GM21825 (cell line): ENCODE results near the gene KCTD21.

Experiments
- ATAC-seq: cut with Tn5 transposase; IDR thresholded peaks from one replicate; pipeline ENCODE4 v1.9.1; 2021; ENCODE audit warnings: mild to moderate bottlenecking, moderate library complexity; ENCODE audit not compliant: unreplicated experiment

Gene KCTD21

DNA sequence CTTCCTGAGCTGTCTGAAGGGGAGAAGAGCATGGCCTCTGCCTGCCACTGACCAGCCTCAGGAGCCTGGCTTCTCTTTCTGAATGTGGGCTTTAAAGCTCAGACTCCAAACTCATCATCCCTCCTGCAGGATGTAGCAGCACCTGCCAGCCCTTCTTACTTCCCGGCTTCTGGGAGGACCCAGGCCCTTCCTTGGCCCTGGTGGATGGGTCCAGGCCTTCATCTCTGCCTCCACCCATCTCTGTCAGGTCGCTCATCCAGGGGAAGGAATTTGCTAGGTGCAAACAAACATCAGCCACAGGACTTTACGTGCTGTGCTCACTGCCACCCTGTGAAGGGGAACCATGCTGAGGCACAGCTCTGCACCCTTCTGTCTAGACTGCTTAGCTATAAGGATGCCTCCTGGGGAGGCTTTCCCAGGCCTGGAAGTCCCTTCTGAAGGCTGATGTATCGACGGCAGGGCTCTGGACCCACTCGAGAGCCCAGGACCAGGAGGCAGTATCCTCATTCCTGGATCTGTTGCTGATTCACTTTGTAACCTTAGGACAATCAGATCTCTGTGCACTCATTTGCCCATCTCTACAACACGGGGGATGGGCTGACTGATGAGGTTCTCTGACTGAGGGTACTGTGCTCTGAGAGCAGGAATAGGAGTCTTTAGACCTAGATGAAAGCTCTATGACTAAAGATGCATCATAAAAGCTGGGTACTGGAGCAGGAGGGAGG, 31.2 kb upstream of the KCTD21 start:
- no peak for ATAC-seq

DNA sequence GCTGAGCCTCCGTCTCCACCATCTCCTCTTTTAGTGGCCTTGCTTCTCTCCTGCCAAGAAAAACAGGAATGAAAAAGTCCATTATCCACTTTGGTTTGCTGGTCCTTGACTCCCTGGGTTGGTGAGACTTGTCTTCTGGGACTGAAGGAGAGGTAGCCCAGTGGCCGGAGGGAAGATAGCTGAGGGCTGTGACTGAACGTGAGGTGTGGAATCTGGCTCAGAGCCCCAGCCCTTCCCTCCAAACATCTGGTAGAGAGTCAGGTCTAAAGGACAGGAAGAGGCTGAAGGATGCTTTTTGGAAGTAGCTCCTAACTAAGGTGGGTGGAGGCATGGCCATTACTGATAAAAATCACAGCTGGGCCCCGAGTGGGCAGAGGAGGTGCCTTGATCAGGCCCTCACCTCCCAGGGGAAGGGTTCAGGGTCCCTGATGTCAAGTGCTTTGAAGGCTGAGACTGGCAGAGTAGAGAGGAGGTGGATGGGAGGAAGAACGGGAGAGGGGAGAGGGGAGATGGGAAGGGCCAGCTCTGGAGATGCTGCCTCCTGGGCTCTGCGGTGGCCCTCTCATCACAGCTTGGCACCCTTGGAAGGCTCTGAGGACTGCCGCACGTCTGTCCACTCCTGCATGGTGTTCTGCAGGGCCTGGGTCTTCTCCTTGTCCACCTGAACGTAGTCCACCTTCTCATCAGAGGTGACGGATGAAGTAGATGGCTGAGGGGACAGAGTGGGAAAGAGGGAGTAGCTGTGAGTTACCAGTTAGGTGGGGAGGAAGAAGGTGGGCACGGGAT, 30.5 kb upstream of the KCTD21 start:
- no peak for ATAC-seq

DNA sequence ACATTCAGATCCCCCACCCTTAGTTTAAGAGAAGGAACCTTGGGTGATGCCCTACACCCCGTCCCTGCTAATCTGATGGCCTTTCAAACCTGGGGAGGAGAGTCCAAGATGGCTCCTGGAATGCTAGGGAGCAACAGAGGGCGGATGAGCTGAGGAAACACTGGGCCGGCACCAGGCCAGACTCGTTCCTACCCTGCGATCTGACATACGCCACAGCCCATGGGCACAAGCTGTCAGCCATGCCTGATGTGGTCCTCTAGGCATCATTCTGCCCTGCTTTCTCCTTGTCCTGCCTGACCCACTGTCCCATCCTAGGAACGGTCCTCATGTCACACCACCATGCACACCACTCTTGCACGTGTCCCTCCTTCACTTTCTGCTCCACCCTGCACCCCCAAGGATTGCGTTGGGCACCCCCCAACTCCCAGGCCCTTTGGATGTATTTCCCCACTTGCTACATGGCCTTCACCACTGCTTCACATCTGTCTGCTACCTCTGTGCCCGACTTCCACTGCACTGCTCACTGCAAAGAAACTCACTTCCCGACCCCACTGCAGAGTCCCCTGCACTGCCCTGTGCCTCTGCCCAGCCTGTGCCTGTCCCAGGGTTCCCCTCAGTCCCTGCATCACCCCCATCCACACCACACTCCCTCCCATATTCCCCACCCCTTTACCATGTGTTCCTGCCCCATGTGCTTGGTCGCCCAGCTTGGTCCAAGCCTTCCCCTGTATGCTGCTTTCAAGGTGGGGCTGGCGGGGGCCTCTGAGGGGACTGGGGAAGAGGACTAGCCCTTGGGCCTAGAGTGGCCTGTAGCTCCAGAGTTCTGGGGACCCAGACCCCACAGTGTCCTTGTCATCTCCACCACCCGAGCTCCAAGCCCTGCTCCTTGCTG, 29.5 kb upstream of the KCTD21 start:
- no peak for ATAC-seq

DNA sequence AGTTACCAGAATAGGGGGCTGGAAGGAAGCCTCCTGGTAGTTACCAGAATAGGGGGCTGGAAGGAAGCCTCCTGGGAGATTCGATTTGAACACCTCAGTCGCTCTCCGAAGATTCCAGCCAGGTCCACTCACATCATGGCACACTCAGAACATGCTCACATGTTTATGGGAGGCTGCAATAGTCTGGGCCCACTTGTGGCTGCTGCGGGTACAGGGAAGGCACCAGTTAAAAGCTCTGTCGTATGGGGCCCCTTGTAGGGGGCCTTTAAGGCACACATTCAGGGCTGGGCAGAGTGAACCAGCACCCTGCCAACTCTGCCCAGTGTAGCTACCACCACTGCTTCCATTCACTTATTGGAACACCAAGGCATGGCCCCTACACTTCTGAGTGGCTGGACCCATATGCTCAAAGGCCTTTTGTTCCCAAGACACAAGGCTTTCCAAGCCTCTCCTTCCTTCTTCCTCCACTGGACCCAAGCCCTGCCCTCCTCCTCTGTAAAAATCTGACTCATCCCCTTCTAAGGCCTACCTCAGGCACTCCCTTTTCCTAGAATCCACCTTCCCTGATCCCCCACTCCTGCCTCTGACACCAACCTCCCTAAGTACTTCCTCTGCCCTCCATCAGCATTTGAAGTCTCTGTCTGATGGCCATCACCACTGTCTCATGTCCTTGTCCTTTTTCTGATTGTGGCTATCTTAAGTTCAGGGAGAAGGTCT, 28.3 kb upstream of the KCTD21 start:
- ATAC-seq, result no peak

DNA sequence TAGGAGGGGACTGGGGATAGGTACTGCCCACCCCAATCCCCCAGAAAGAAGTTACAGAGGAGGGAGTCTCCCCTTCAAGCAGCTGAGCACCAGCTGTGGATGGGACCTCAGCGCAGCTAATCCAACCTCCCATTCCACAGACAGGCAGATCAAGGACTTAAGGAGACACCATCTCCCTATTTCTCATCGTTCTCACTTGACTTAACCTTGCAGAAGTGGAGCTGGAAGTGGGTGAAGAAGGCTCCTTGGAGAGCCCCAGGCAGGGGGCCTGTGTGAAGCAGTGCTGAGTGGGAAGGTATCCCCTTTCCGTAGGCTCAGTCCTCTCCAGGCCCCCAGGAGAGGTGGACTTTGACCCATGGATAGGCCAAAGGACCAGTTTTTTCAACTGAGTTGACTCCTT, 27.6 kb upstream of the KCTD21 start:
- ATAC-seq, result no peak

DNA sequence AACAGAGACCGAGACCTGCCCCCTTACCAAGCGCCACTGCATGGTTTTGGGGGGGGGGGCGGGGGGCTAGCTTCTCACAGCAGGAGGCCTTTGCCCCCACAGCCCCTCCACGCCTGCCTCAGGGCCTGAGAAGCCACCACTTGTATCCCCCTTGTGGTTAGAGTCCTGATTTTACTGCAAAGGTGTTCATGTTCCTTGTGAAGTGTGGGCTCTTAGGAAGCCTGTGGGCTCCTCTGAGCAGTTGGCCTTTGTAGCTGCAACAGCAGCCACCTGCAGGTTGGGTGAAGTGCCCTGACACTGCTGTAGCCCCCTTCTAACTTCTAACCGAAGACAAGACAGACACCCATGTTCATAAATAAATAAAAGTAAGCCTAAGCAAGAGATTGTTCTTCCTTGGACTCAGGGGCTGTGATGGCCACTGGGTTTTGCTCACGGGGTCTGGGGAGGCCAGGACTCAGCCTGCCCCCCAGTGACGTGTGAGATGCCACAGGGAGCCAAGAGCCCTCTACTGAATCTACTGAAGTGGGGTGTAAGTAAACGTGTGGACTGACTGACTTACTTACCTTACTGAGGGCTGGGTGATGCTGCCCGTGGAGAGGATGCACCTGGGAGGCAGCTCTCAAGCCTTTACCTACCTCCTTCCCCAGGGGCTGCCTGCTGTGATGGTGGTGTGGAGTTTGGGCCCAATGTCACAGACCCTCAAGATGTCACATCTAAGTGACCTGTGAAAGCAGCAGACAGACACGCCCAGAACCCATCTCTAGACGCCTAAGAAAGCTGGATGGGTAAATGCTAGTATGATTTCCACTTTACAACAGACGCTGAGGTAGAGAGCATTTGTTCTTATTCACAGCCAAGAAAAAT, 26.1 kb upstream of the KCTD21 start:
- no peak for ATAC-seq

DNA sequence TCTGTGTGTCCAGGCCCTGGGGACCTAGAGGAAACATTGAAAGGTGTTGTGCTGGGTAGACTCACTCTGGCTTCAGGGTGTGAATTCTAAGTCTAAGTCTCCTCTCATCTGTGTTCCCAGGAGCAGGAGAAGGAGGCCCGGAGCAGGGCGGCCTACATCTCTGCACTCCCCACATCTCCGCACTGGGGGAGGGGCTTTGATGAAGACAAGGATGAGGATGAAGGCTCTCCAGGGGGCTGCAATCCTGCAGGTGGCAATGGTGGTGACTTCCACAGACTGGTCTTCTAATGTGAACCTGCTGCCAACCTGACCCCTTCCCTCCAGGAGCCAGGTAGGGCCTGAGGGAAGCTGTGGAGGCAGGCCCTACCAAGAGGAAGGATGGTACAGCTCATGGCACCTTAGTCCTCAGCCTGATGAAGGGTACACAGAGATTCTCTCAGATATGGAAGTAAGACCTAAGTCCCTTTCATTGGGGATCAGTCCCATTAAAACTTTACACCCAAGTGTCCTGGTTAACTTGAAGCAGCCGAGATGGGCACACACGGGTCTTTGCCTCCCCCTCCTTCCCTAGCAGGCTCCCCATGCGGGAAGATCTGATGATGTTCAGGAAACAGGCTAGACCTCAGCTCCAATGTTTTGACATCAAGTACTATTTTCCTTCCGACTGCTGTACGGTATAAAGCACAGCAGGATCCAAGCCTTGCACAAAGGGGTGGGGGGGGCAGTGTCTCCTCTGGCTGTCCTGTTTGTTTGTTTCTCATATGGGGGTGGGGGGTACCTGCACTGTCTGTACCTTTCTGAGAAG, 25.3 kb upstream of the KCTD21 start:
- ATAC-seq, result no peak

DNA sequence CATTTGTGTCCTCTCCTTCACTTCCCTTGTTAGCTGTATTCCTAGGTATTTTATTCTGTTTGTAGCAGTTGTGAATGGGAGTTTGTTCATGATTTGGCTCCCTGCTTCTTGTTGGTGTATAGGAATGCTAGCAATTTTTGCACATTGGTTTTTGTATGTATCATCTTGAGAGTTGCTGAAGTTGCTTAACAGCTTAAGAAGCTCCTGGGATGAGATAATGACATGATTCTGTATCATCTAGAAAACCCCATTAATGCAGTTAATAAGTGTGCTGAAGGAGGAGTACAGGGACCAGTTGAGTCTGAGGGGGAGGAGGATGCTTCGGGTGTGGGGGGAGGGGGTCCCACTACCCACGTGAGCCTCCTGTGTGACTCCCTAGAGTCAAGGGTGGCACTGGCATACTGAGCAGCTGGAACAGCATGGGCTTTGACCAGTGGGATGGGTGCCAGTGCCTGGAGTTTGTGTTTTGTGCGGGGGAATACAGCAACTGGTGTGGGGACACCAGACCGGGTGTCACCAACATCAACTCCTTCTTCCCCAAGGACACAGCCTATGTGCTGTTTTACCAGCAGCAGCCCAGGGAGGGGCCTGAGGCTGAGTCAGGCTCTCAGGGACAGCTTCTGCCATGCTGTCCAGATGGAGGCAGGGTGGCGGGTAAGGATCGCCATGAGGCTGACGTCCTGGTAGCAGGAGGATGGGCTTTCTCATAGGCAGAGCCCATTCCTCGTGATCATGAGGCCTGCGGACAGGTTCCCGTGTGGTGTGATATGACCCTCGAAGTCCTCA, 24.4 kb upstream of the KCTD21 start:
- no peak for ATAC-seq

DNA sequence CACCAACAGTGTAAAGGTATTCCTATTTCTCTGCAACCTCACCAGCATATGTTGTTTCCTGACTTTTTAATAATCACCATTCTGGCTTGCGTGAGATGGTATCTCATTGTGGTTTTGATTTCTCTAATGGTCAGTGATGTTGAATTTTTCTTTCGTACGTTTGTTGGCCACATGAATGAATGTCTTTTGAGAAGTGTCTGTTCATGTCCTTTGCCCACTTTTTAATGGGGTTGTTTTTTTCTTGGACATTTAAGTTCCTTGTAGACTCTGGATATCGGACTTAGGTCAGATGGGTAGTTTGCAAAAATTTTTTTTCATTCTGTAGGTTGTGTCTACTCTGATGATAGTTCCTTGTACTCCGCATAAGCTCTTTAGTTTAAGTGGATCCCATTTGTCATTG, 23.1 kb upstream of the KCTD21 start:
- ATAC-seq, result no peak

DNA sequence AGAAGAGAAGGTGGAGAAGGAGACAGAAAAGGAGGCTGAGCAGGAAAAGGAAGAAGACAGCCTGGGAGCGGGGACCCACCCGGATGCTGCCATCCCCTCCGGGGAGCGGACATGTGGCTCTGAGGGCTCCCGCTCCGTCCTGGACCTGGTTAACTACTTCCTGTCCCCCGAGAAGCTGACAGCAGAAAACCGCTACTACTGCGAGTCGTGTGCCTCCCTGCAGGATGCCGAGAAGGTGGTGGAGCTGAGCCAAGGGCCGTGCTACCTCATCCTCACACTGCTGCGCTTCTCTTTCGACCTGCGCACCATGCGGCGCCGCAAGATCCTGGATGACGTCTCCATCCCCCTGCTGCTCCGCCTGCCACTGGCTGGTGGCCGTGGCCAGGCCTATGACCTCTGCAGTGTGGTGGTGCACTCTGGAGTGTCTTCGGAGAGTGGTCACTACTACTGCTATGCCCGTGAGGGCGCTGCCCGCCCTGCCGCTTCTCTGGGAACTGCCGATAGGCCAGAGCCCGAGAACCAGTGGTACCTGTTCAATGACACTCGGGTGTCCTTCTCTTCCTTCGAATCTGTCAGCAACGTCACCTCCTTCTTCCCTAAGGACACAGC, 21.7 kb upstream of the KCTD21 start:
- no peak for ATAC-seq

DNA sequence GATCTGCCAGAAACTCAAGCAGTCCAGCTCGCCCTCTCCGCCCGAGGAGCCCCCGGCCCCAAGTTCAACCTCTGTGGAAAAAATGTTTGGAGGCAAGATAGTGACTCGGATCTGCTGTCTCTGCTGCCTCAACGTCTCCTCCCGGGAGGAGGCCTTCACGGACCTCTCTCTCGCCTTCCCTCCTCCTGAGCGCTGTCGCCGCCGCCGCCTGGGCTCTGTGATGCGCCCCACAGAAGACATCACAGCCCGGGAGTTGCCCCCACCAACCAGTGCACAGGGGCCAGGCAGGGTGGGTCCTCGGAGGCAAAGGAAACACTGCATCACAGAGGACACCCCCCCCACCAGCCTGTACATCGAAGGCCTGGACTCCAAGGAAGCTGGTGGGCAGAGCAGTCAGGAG, 21.1 kb upstream of the KCTD21 start:
- ATAC-seq, result no peak

DNA sequence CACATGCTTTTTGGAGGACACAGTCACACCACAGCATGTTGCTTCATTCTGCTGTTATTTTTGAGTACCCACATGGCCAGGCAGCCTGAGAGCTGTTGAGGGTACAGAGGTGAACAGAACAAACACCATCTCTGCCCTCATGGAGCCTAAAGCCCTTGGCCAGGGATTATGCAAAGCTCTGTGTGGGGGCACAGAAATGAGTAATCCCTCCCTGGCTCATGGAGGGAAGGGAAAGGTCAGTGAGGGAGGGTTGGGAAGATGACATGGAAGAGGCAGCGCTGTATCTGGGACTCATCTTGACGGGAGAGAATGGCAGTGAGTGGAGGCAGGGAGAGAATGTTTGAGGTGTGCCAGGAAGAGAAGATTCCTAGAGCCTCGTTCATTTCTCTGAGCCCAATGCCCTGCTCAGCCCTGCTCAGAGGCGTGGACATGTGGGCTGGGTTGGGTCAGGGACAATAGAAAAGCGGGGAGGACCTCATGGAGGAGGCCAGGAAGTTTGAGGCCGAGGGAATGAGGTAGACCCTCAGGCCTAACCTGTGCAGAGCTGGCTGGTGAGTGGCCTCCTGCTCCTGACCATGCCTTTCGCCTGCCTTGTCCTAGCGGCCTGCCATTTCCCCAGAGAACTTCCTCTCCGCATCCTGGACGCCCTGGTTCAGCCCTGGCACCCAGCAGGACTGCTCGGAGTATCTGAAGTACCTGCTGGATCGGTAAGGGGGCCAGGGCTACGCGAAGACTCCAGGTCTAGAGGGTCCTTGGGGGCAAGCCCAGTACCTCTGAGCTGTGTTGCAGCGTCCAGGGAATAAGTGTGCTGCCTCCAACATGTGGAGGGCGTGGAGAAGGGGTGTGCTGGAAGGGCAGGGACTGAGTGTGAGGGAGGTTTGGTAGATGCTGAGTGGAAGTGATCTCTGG, 20.1 kb upstream of the KCTD21 start:
- no peak for ATAC-seq

DNA sequence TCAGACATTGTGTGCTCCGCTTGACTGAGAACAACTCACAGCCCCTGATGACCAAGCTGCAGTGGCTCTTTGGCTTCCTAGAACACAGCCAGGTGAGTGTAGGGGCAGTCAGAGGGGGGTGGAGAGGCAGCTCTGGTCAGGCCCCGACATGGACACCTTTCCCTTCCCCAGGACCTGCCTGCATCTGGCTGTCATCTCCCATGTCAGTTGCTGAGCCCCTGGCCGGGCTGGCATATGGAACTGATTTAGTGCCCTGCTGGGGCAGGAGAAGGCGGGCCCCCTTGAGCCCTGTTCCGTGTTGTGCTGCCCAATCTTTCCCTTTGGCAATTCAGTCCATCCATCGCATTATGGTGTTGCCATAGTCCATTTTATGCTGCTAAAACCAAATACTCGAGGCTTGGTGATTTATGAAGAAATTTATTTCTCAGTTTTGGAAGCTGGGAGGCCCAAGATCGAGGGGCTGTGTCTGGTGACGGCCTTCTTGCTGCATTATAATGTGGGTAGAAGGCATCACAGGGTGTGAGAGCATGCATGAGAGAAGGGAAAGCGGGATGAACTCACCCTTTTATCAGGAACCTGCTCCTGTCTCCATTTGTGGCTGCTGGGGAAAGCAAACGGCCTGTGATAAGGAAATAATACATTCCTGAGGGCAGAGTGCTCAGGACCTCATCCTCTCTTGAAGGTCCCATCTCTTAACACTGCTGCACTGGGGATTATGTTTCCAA, 19.3 kb upstream of the KCTD21 start:
- no peak for ATAC-seq

DNA sequence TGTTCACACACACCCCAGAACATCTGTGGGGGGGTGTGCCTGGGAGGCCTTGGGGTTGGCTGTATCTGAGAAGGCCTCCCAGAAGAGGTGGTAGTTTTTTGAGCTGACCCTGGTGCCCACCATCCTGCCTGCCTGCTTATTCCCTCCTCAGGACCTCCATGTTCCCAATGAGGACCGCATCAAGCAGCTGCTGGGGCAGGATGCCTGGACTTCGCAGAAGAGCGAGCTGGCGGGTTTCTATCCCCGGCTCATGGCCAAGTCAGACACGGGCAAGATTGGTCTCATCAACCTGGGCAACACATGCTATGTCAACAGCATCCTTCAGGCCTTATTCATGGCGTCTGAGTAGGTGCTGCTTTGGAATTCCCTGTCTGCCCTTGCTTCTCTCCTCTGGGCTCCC, 17.3 kb upstream of the KCTD21 start:
- no peak for ATAC-seq

DNA sequence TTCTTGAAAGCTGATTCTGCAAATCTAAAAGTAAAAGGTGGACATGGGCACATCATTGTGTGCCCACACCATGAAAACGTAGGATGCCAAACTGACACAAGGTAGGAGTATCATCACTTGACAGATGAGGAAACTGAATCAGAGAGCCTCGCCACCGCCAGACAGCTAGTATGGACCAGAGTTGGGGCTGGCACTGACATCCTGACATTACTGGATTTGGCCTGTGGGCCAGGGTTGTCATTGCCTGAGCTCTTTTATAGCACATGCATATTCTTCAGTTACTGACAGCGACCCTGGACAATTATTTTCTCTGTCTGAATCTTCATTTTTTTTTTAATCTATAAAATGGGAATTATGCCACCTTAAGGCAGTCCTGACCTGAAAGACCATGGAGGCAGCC, 16.8 kb upstream of the KCTD21 start:
- no peak for ATAC-seq

DNA sequence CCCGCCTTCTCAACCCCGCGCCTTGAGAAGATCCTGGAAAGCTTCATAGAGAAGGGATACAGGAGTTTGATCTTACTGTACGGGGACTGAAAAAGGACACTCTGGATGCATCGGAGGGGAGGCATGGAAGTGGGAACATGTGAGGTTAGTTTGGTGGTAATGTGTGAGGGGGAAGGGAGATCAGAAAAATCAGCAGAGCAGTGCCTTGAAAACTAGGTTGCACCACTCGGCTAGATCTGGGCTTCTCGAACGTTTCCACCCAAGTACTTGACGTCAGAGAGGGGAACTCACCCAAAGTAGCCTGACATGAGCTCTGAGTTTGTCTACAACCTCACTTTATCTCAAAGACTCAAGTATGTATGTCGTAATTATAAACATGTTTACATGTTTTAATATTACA, 14.8 kb upstream of the KCTD21 start:
- no peak for ATAC-seq
